ENCODE measurements around the gene KAT6B. TPM values are rescaled to one million over a fixed set of nuclear protein-coding genes. Genes with fewer than 3 reads are reported as not detected.

KAT6B gene
- total RNA-seq, 1 donor from 2014 or later, result 21.3 TPM

DNA sequence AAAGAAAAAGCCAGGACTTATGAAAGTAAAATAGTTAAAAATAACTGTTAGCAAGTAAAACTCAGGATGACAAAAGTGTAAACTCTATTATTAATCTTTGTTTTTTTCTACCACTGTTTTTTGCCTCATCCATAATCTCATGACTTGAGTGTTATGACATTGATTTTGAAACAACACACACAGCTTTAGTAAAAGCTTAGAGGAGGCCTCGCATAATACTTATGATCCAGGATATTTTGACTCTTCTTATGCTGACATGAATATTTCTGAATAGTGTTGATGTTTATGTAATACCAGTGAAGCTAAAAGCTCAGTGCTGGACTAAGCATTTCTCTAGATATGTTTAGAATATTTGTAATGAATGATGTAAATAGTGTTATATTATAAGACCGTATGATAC lies 10.5 kb downstream of the KAT6B start:
- Histone ChIP-seq H4K20me1 (ENCODE audit: low read depth) (no peaks in the 10 kb centered on the region), H2AFZ (replicated peaks) (no peak overlapping the region), H3K4me1 (peaks cover 9% of the 10 kb centered on the region), H3K9me3 (ENCODE audit: low read depth) (no peaks in the 10 kb centered on the region), H3F3A (ENCODE audit: low read depth) (no peaks in the 10 kb centered on the region), H3K4me2 (no peak overlapping the region), H3K27ac (no peak overlapping the region), H3K9ac (no peak overlapping the region), H3K79me2 (ENCODE audit: low read depth) (peaks cover 84% of the 10 kb centered on the region), H3K36me3 (no peaks in the 10 kb centered on the region), H3K27me3 (no peaks in the 10 kb centered on the region), H3K4me3 (no peak overlapping the region)
- TF ChIP-seq CTCF (IDR thresholded peaks at IDR 0.05), result no peak
- no peak for TF ChIP-seq EZH2 (IDR thresholded peaks at IDR 0.05)
- TF ChIP-seq EZH2phosphoT487 (IDR thresholded peaks at IDR 0.05), result no peak
- no peak overlapping the region for H3K27ac Mint-ChIP-seq
- H3K4me1 Mint-ChIP-seq, result peaks cover 7% of the 10 kb centered on the region
- no peak for DNase-seq (ENCODE audit: low spot score)
- H3K4me3 Mint-ChIP-seq, result no peak overlapping the region
- peaks cover 40% of the 10 kb centered on the region for H3K36me3 Mint-ChIP-seq
- peaks cover 11% of the 10 kb centered on the region for H3K9me3 Mint-ChIP-seq
- no peaks in the 10 kb centered on the region for H3K27me3 Mint-ChIP-seq (ENCODE audit: insufficient read depth, low read depth)

DNA sequence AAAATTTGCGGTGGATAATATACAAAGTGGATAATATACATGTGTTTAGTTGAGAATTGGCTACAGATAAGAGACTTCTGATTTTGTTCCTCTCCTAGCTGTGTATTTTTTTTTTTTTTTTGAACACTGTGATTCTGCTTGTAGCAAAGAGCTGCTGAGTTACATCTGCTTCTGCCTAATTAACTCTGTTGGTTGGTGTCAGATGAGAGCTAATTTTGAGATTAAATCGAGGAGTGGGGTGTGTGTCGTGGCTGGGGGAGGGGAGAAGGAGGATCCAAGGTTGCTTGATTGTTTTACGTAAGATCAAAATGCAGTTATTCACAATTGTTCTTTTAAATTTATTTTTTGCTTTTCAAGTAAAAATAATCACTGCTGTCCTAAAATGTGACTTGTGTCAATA lies 11.3 kb downstream of the KAT6B start:
- no peak overlapping the region for H2AFZ ChIP-seq (replicated peaks)
- H3K36me3 Mint-ChIP-seq, result peaks cover 43% of the 10 kb centered on the region
- H3K36me3 ChIP-seq, result peaks cover 3% of the 10 kb centered on the region
- no peak overlapping the region for H3K4me3 ChIP-seq
- TF ChIP-seq EZH2phosphoT487 (IDR thresholded peaks at IDR 0.05) (no peak), CTCF (IDR thresholded peaks at IDR 0.05) (no peak), EZH2 (IDR thresholded peaks at IDR 0.05) (no peak)
- H3F3A ChIP-seq (ENCODE audit: low read depth), result no peaks in the 10 kb centered on the region
- H3K27me3 ChIP-seq, result no peaks in the 10 kb centered on the region
- peaks cover 9% of the 10 kb centered on the region for H3K4me1 ChIP-seq
- H3K4me2 ChIP-seq, result no peak overlapping the region
- no peaks in the 10 kb centered on the region for H3K27me3 Mint-ChIP-seq (ENCODE audit: insufficient read depth, low read depth)
- no peaks in the 10 kb centered on the region for H4K20me1 ChIP-seq (ENCODE audit: low read depth)
- H3K9me3 ChIP-seq (ENCODE audit: low read depth), result no peaks in the 10 kb centered on the region
- DNase-seq (ENCODE audit: low spot score), result no peak
- no peak overlapping the region for H3K9ac ChIP-seq
- H3K27ac ChIP-seq, result no peak overlapping the region
- H3K4me3 Mint-ChIP-seq, result no peak overlapping the region
- peaks cover 11% of the 10 kb centered on the region for H3K9me3 Mint-ChIP-seq
- H3K4me1 Mint-ChIP-seq, result peaks cover 7% of the 10 kb centered on the region
- peaks cover 82% of the 10 kb centered on the region for H3K79me2 ChIP-seq (ENCODE audit: low read depth)
- no peak overlapping the region for H3K27ac Mint-ChIP-seq

- Histone ChIP-seq H3K4me3 (no peak overlapping the region), H3K36me3 (peaks cover 3% of the 10 kb centered on the region), H3K9me3 (ENCODE audit: low read depth) (no peaks in the 10 kb centered on the region), H3K4me1 (peaks cover 9% of the 10 kb centered on the region), H3K9ac (no peak overlapping the region), H2AFZ (replicated peaks) (no peak overlapping the region), H3K79me2 (ENCODE audit: low read depth) (peaks cover 77% of the 10 kb centered on the region), H3K27me3 (no peaks in the 10 kb centered on the region), H3K27ac (no peak overlapping the region), H3F3A (ENCODE audit: low read depth) (no peaks in the 10 kb centered on the region), H3K4me2 (no peak overlapping the region), H4K20me1 (ENCODE audit: low read depth) (no peaks in the 10 kb centered on the region)
- peaks cover 7% of the 10 kb centered on the region for H3K9me3 Mint-ChIP-seq
- peaks cover 51% of the 10 kb centered on the region for H3K36me3 Mint-ChIP-seq
- DNase-seq (ENCODE audit: low spot score), result no peak
- H3K4me3 Mint-ChIP-seq, result no peak overlapping the region
- no peaks in the 10 kb centered on the region for H3K4me1 Mint-ChIP-seq
- no peak for TF ChIP-seq CTCF (IDR thresholded peaks at IDR 0.05)
- no peak for TF ChIP-seq EZH2phosphoT487 (IDR thresholded peaks at IDR 0.05)
- TF ChIP-seq EZH2 (IDR thresholded peaks at IDR 0.05), result no peak
- no peaks in the 10 kb centered on the region for H3K27me3 Mint-ChIP-seq (ENCODE audit: insufficient read depth, low read depth)
- H3K27ac Mint-ChIP-seq, result no peak overlapping the region
Measured at GRCh38 chr10:74839708-74840107, 13.3 kb downstream of the KAT6B start.

Measured in neural progenitor cell (in vitro differentiated cells).